Keratinocyte (primary cell): ENCODE data around the gene P2RY2.

Source experiments
- EZH2 ChIP-seq: IDR thresholded peaks from one replicate; pipeline ENCODE4 v1.6.1; 2012; ENCODE audit warnings: inconsistent platforms, mild to moderate bottlenecking, low read length, moderate library complexity
- TF ChIP-seq, protein P1 (sequence below), 3 experiments: IDR thresholded peaks in 1 of 3; conservative IDR thresholded peaks in 1 of 3; optimal IDR thresholded peaks in 1 of 3; 2 replicates in 2 of 3; 3 replicates in 1 of 3; pipeline versions ENCODE3 to v1.5.1; 2011; ENCODE audit warnings: low read length in 3 of 3, mild to moderate bottlenecking in 3 of 3, moderate library complexity in 2 of 3, control low read depth in 1 of 3, inconsistent platforms in 1 of 3; ENCODE audit not compliant: insufficient read depth in 2 of 3; ENCODE audit errors: extremely low read depth in 1 of 3

- TF ChIP-seq, protein P1, sequence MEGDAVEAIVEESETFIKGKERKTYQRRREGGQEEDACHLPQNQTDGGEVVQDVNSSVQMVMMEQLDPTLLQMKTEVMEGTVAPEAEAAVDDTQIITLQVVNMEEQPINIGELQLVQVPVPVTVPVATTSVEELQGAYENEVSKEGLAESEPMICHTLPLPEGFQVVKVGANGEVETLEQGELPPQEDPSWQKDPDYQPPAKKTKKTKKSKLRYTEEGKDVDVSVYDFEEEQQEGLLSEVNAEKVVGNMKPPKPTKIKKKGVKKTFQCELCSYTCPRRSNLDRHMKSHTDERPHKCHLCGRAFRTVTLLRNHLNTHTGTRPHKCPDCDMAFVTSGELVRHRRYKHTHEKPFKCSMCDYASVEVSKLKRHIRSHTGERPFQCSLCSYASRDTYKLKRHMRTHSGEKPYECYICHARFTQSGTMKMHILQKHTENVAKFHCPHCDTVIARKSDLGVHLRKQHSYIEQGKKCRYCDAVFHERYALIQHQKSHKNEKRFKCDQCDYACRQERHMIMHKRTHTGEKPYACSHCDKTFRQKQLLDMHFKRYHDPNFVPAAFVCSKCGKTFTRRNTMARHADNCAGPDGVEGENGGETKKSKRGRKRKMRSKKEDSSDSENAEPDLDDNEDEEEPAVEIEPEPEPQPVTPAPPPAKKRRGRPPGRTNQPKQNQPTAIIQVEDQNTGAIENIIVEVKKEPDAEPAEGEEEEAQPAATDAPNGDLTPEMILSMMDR (optimal IDR thresholded peaks at IDR 0.05 in 1 of 3, IDR thresholded peaks at IDR 0.05 in 1 of 3, conservative IDR thresholded peaks at IDR 0.05 in 1 of 3; ENCODE audit: extremely low read depth in 1 of 3, insufficient read depth in 2 of 3, low read length in 3 of 3), result no peak
- TF ChIP-seq EZH2, result no peak
These were observed 50.7 kb downstream of the P2RY2 start for GRCh38 chr11:73268671-73269271.
